Caki2 (cell line): Measurements from ENCODE around the gene GAA. TPM values are rescaled to one million over a fixed set of nuclear protein-coding genes. Genes with fewer than 3 reads are reported as not detected.
"Not testable (repeated sequence)": the region's sequence is repeated elsewhere in the genome, so short reads cannot be mapped to it uniquely, and the experiment has no call there.

Experiments used
- DNase-seq: peaks from one replicate; pipeline ENCODE4 v3.0.0-alpha.2; 2015; ENCODE audit warnings: low read depth
- in situ Hi-C: cut with HindIII; loops from 2 replicates; pipeline ENCODE4 v1.10.0; 2016; ENCODE audit warnings: low sequenced_read_pairs, low pct_unique_long_range_greater_than_20kb, mixed read lengths
- total RNA-seq: library from RNA; depleted of rRNA; stranded (reverse); fragments of >200 nt; shearing (Covaris generic); gene quantifications from 2 replicates; pipeline ENCODE4 v1.2.3, GENCODE V29; 2014; ENCODE audit warnings: low replicate concordance; rRNA removed

The GAA gene
- total RNA-seq, 1 experiment from 2014 or later, result 62.3 TPM

DNA sequence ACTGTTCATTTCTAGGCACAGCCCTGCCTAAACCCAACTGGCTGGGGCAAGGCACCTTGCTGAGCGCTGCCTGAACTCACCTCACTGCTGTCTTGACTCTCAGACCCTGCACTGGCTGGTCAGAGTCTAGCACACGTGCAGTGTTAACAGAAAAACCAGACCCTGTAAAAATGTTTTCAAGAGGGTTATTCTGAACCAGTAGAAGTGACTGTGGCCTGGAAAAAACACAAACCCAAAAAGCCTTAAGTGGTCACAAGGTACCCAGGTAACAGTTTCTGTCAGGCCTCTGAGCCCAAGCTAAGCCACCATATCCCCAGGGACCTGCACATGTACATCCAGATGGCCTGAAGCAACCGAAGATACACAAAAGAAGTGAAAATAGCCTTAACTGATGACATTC lies 51.6 kb downstream of the GAA start:
- in situ Hi-C loops, result no loop called here
- no peak for DNase-seq

DNA sequence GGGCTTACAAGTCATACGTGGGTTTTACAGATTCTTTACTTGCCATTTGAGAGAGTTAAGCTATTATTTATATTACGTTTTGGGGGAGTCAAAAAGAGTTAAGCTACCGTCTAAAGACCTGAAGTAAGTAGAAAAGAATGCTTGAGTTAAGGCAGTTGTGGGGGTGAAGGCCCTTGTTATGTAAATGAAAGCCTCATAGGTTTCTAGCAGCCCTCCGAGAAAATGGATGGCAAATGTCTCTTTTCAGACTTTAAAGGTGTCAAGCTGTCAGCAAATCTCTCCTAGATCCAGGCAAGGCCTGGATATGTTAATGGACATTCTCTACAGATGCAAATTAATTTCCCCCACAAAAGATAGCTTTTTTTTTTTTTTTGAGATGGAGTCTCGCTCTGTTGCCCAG lies 52.8 kb downstream of the GAA start:
- DNase-seq, result no peak
- in situ Hi-C loops, result no loop called here

DNA sequence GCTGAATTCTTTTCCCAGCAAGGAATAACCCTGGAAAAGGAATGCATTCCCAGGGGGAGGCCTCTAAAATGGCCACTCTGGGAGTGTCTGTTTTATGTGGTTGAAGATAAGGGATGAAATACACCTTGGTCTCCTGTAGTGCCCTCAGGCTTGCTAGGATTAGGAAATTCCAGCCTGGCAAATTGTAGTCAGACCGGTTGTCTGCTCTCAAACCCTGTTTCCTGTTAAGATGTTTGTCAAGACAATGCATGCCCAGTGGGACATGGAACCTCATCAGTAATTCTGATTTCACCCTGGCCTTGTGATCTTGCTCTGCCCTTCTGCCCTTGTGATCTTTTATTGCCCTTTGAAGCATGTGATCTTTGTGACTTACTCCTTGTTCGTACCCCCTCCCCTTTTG lies 54.2 kb downstream of the GAA start:
- DNase-seq, in situ Hi-C loops: not testable (repeated sequence)

DNA sequence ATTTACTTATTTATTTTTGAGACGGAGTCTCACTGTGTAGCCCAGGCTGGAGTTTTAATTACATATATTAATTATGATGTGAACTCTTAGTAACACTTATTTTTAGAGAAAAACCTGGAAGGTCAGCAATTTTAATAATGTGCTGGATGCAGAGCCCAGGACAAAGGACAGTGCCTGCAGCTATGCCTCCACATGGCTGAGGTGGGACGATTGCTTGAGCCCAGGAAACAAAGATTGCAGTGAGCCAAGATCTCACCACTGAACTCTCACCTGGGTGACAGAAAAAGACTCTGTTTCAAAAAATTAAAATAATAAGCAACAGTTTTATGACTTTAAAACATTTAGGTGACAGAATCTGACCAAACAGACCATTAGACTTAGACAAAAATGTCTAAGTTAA lies 57.5 kb downstream of the GAA start:
- DNase-seq, result no peak
- in situ Hi-C loops, result no loop called here

DNA sequence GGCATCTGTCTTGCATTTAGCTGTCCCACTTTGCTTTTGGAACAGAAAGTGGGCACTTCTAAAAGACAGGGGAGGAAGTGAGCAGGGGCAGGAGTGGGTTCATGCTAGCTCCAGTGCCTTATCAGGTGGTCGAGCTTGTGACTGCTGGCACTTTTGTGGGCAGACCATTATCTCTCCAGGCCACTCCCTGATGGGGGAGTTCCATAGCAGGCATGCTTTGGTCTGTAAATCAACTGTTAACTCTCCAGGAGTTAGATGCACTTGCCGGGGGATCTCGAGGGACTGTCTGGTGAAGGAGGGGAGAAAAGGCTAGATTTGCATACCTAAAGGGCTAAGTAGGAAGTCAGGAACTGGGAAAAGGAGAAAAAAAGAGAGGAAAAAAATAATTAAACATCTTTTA lies 59.2 kb downstream of the GAA start:
- in situ Hi-C loops, result no loop called here
- DNase-seq, result no peak

DNA sequence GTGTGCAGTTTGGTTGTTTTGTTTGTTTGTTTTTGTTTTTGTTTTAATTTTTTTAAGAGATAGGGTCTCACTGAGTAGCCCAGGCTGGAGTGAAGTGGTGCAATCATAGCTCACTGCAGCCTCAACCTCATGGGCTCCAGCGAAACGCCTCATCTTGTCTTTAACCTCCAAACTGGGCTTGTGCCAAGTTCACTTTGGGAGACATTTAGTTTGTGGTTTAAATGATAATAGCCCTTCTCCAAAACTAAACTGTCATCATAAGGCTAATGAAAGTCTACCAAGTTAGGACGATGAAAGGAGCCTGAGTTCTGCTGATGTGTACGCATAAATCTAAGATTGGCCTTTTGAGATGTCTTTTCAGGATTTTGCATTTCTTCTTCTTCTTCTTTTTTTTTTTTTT lies 62.0 kb downstream of the GAA start:
- in situ Hi-C loops, result no loop called here
- DNase-seq, result no peak

DNA sequence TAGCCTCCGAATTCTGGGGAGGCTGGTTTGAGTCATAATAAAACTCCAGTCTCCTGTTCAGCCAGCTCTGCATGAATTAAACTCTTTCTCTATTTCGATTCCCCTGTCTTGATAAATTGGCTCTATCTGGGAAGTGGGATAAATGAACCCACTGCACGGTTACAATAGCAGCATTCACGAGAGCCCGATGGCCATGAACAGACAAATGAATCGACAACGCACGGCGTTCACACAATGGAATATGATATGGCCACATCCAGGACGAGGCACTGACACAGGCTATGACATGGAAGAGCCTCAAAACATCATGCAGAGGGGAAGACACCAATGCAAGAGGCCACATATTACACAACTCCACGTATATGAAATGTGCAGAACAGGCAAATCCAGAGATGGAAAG lies 62.8 kb downstream of the GAA start:
- DNase-seq, result no peak
- in situ Hi-C loops, result no loop called here

DNA sequence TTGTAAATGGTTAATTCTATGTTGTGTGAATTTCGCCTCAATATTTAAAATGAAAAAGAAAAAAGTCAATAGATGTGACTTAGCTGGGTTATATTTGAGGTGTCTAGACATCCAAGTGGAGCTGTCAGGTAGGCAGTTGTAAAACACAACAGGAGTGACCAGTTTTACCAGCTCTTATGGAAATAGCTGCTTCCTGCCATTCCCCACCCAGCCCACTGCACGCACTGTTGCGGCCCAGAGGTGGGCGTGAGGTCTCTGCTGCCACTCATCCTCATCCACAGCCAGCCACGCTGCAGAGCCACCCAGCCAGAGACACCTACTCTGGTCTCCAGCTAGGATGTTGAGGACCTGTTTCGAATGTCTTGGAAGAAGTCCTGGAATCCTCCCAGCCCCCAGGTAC lies 65.1 kb downstream of the GAA start:
- in situ Hi-C loops, result no loop called here
- no peak for DNase-seq

DNA sequence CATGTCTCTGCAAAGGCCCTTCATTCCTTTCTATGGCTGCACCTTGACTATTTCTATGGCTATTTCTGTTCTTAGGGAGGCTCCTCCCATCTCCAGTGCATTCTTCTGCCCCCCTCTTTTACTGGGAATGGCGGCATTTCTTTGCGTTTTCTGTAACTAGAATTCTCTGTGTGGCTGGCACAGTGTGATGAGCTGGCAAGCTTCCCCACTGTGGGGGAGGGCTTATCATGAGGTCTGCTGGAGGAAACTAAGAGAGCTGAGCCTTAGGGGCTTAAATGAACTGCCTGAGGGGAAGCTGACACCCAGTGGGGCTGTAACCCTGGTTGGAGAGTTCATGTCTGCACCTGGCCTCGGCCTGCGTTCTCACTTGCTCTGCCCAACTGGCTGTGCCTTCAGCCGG lies 67.0 kb downstream of the GAA start:
- in situ Hi-C loops, result no loop called here
- DNase-seq, result no peak

DNA sequence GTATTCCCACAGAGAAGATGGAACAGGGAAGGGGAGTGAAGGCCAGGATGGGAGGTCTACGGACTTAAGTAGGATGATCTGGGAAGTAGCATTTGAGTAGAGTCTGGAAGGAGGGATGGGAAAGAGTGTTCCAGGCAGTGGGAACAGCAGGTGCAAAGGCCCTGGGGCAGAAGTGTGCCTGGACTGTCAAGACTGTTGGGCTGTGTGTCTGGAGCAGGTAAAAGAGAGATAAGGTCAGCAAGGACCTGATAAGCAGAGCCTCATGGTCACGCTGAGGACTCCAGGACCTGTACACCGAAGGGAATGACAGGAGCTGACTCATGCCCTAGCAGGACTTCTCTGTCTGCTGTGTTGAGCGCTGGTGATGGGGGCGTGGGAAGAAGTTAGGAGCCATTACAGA lies 67.7 kb downstream of the GAA start:
- no peak for DNase-seq
- in situ Hi-C loops, result no loop called here

Other genes starting within 250 kb of the GAA start
- gene TBC1D16, start 65.7 kb upstream of the GAA start, total RNA-seq, result 25.8 and 27.0 TPM in 2 replicates
- gene CCDC40, start 64.9 kb upstream of the GAA start, total RNA-seq, result 7.2 and 41.3 TPM in 2 replicates
- gene EIF4A3, start 45.5 kb downstream of the GAA start, total RNA-seq, result 233 and 234 TPM in 2 replicates
- gene CARD14, start 68.4 kb downstream of the GAA start, total RNA-seq, result not detected in 2 replicates
- 18.9 and 28.8 TPM in 2 replicates for gene SGSH, start 118.8 kb downstream of the GAA start, total RNA-seq
- gene SLC26A11, start 118.8 kb downstream of the GAA start, total RNA-seq, result 26.6 and 31.1 TPM in 2 replicates
- 35.9 and 49.8 TPM in 2 replicates for gene RNF213, start 159.3 kb downstream of the GAA start, total RNA-seq